Brain microvascular endothelial cell (primary cell): Measurements from ENCODE around the gene C3.

ENCODE experiments used
- DNase-seq: peaks from one replicate; pipeline ENCODE4 v3.0.0-alpha.2; 2020
- H3K27ac ChIP-seq: fragments of 250-450 bp; sonication (Bioruptor Pico); 2 replicates; pipeline ENCODE4 v1.5.1; 2020; ENCODE audit warnings: mild to moderate bottlenecking, moderate library complexity
- H3K27me3 ChIP-seq: fragments of 250-450 bp; sonication (Bioruptor Pico); replicated peaks from 2 replicates; pipeline ENCODE4 v1.5.1; 2020; ENCODE audit warnings: mild to moderate bottlenecking
- H3K36me3 ChIP-seq: fragments of 250-450 bp; sonication (Bioruptor Pico); replicated peaks from 2 replicates; pipeline ENCODE4 v1.5.1; 2020; ENCODE audit warnings: mild to moderate bottlenecking
- H3K4me3 ChIP-seq: 2 replicates; pipeline ENCODE4 v1.5.1; 2011; ENCODE audit warnings: low read depth, mild to moderate bottlenecking, control low read depth, low read length, moderate library complexity
- CTCF ChIP-seq: IDR thresholded peaks from 2 replicates; pipeline ENCODE4 v1.5.1; 2011; ENCODE audit warnings: low read depth, mild to moderate bottlenecking, moderate library complexity, low read length, control low read depth, inconsistent platforms; ENCODE audit errors: missing control alignments
- in situ Hi-C: cut with HindIII; loops from 2 replicates; pipeline ENCODE4 v1.10.0; 2017; ENCODE audit warnings: low sequenced_read_pairs, low pct_ligation_motif_present

C3 gene

GRCh38 chr19:6737284-6737872 lies 16.9 kb upstream of the C3 start, which contains the start of gene GPR108:
Gene GPR108, minus strand, starts transcription at chr19:6737580. Its CDS starts 4 bp downstream, at chr19:6737576.
- no peak for TF ChIP-seq CTCF
- in situ Hi-C loops, result no loop called here

GRCh38 chr19:6736917-6737283 lies 16.4 kb upstream of the C3 start:
- Histone ChIP-seq H3K27me3 (no peaks in the 10 kb centered on the region), H3K4me3 (peak overlapping the region; percentile 85), H3K27ac (peak overlapping the region; percentile 98), H3K36me3 (peaks cover 5% of the 10 kb centered on the region)
- no peak for DNase-seq
- in situ Hi-C loops, result no loop called here
- no peak for TF ChIP-seq CTCF

More at GRCh38 chr19:6737284-6737872, 16.9 kb upstream of the C3 start, which contains the start of gene GPR108:
- H3K36me3 ChIP-seq, result peaks cover 2% of the 10 kb centered on the region
- peak within 1 kb of the TSS; percentile 98 for H3K27ac ChIP-seq
- DNase-seq, result peak; percentile 100
- H3K4me3 ChIP-seq, result peak within 1 kb of the TSS; percentile 85
- no peaks in the 10 kb centered on the region for H3K27me3 ChIP-seq

GRCh38 chr19:6736169-6736916 lies 15.9 kb upstream of the C3 start:
- Histone ChIP-seq H3K27ac (peak overlapping the region; percentile 98), H3K27me3 (no peaks in the 10 kb centered on the region), H3K36me3 (peaks cover 9% of the 10 kb centered on the region), H3K4me3 (peak overlapping the region; percentile 85)
- peak; percentile 84 for DNase-seq
- in situ Hi-C loops, result no loop called here
- TF ChIP-seq CTCF, result peak; percentile 88

GRCh38 chr19:6735181-6735911 lies 14.9 kb upstream of the C3 start:
- no peak overlapping the region for H3K4me3 ChIP-seq
- no peak for DNase-seq

GRCh38 chr19:6734096-6734696 lies 13.7 kb upstream of the C3 start:
- no peak for DNase-seq
- no peak overlapping the region for H3K4me3 ChIP-seq
- no peak overlapping the region for H3K27ac ChIP-seq
- no peaks in the 10 kb centered on the region for H3K27me3 ChIP-seq
- TF ChIP-seq CTCF, result no peak
- in situ Hi-C loops, result no loop called here
- H3K36me3 ChIP-seq, result peaks cover 9% of the 10 kb centered on the region

More at GRCh38 chr19:6735181-6735911, 14.9 kb upstream of the C3 start:
- no peak for TF ChIP-seq CTCF
- peaks cover 9% of the 10 kb centered on the region for H3K36me3 ChIP-seq
- H3K27me3 ChIP-seq, result no peaks in the 10 kb centered on the region
- in situ Hi-C loops, result no loop called here
- no peak overlapping the region for H3K27ac ChIP-seq
